GM12801 (cell line): ENCODE data around the gene PGC.

ENCODE experiments used
- CTCF ChIP-seq: IDR thresholded peaks from one replicate; pipeline ENCODE4 v1.5.1; 2011; ENCODE audit warnings: control low read depth; ENCODE audit not compliant: insufficient read length; ENCODE audit errors: extremely low read depth

The PGC gene

GRCh38 chr6:41750374-41750773 is 3.2 kb upstream of the PGC start:
- TF ChIP-seq CTCF = no peak

- no peak for TF ChIP-seq CTCF
Measured at GRCh38 chr6:41748542-41748941, 1.3 kb upstream of the PGC start.

GRCh38 chr6:41748102-41748477 is 893 bp upstream of the PGC start:
- TF ChIP-seq CTCF = no peak

- no peak for TF ChIP-seq CTCF
Measured at GRCh38 chr6:41746107-41746506, 1.1 kb downstream of the PGC start.

- TF ChIP-seq CTCF = no peak
Measured at GRCh38 chr6:41744236-41744787, 2.9 kb downstream of the PGC start.

- no peak for TF ChIP-seq CTCF
Measured at GRCh38 chr6:41743406-41744235, 3.6 kb downstream of the PGC start.

GRCh38 chr6:41741625-41742490 is 5.3 kb downstream of the PGC start:
- no peak for TF ChIP-seq CTCF
